ENCODE results near the gene CLCA2.

- TF ChIP-seq EZH2 (IDR thresholded peaks at IDR 0.05; ENCODE audit: insufficient read depth, poor library complexity, severe bottlenecking), result no peak
- no peak for TF ChIP-seq EZH2phosphoT487 (IDR thresholded peaks at IDR 0.05; ENCODE audit: insufficient read depth, low read depth)
Measured at GRCh38 chr1:86453664-86454063, 29.7 kb downstream of the CLCA2 start.

Data from GM23248 (cell line).